ENCODE results near the gene CARD8. TPM values are rescaled to one million over a fixed set of nuclear protein-coding genes. Genes with fewer than 3 reads are reported as not detected.

The CARD8 gene
- total and polyA plus RNA-seq, 10 of the 15 experiments (the other 5 are each of a cell fraction or from before 2014, with no cell fraction given), result 39.8 to 69.8 (median 46.1) TPM

GRCh38 chr19:48249502-48250014, 6.2 kb downstream of the CARD8 start (continued):
- TF ChIP-seq RB1 (IDR thresholded peaks at IDR 0.05; ENCODE audit: borderline replicate concordance) (0 out of 2 replicates have a peak, but pooled peaks have one; percentile 59), TCF3 (IDR thresholded peaks at IDR 0.05; ENCODE audit: borderline replicate concordance, insufficient read depth, low read depth, low read length) (peak; percentile 51; the same call in 1 of the 2 replicates), SUPT20H (IDR thresholded peaks at IDR 0.05; ENCODE audit: borderline replicate concordance, control insufficient read depth, low read depth, low read length) (no peak), ESRRA (IDR thresholded peaks at IDR 0.05; ENCODE audit: low read length) (no peak), RUNX3 (IDR thresholded peaks at IDR 0.05; ENCODE audit: low read length) (peak; percentile 93), YY1 (IDR thresholded peaks at IDR 0.05; ENCODE audit: low read depth, low read length) (peak; percentile 97), POLR2A (IDR thresholded peaks at IDR 0.05; ENCODE audit: low read depth, low read length) (peak; percentile 86), ZNF207 (IDR thresholded peaks at IDR 0.05; ENCODE audit: borderline replicate concordance) (peak; percentile 88; the same call in 1 of the 2 replicates), FOXM1 (IDR thresholded peaks at IDR 0.05; ENCODE audit: low read depth, low read length) (0 out of 2 replicates have a peak, but pooled peaks have one; percentile 50), SPI1 (IDR thresholded peaks at IDR 0.05; ENCODE audit: borderline replicate concordance, insufficient read depth, low read depth, low read length) (peak; percentile 52; the same call in 1 of the 2 replicates)
- TF ChIP-seq, protein P1, sequence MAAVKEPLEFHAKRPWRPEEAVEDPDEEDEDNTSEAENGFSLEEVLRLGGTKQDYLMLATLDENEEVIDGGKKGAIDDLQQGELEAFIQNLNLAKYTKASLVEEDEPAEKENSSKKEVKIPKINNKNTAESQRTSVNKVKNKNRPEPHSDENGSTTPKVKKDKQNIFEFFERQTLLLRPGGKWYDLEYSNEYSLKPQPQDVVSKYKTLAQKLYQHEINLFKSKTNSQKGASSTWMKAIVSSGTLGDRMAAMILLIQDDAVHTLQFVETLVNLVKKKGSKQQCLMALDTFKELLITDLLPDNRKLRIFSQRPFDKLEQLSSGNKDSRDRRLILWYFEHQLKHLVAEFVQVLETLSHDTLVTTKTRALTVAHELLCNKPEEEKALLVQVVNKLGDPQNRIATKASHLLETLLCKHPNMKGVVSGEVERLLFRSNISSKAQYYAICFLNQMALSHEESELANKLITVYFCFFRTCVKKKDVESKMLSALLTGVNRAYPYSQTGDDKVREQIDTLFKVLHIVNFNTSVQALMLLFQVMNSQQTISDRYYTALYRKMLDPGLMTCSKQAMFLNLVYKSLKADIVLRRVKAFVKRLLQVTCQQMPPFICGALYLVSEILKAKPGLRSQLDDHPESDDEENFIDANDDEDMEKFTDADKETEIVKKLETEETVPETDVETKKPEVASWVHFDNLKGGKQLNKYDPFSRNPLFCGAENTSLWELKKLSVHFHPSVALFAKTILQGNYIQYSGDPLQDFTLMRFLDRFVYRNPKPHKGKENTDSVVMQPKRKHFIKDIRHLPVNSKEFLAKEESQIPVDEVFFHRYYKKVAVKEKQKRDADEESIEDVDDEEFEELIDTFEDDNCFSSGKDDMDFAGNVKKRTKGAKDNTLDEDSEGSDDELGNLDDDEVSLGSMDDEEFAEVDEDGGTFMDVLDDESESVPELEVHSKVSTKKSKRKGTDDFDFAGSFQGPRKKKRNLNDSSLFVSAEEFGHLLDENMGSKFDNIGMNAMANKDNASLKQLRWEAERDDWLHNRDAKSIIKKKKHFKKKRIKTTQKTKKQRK (IDR thresholded peaks at IDR 0.05; ENCODE audit: low read depth, low read length), result no peak
- TF ChIP-seq, protein P2, sequence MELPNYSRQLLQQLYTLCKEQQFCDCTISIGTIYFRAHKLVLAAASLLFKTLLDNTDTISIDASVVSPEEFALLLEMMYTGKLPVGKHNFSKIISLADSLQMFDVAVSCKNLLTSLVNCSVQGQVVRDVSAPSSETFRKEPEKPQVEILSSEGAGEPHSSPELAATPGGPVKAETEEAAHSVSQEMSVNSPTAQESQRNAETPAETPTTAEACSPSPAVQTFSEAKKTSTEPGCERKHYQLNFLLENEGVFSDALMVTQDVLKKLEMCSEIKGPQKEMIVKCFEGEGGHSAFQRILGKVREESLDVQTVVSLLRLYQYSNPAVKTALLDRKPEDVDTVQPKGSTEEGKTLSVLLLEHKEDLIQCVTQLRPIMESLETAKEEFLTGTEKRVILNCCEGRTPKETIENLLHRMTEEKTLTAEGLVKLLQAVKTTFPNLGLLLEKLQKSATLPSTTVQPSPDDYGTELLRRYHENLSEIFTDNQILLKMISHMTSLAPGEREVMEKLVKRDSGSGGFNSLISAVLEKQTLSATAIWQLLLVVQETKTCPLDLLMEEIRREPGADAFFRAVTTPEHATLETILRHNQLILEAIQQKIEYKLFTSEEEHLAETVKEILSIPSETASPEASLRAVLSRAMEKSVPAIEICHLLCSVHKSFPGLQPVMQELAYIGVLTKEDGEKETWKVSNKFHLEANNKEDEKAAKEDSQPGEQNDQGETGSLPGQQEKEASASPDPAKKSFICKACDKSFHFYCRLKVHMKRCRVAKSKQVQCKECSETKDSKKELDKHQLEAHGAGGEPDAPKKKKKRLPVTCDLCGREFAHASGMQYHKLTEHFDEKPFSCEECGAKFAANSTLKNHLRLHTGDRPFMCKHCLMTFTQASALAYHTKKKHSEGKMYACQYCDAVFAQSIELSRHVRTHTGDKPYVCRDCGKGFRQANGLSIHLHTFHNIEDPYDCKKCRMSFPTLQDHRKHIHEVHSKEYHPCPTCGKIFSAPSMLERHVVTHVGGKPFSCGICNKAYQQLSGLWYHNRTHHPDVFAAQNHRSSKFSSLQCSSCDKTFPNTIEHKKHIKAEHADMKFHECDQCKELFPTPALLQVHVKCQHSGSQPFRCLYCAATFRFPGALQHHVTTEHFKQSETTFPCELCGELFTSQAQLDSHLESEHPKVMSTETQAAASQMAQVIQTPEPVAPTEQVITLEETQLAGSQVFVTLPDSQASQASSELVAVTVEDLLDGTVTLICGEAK (IDR thresholded peaks at IDR 0.05; ENCODE audit: borderline replicate concordance), result peak; percentile 94
- TF ChIP-seq, protein P3, sequence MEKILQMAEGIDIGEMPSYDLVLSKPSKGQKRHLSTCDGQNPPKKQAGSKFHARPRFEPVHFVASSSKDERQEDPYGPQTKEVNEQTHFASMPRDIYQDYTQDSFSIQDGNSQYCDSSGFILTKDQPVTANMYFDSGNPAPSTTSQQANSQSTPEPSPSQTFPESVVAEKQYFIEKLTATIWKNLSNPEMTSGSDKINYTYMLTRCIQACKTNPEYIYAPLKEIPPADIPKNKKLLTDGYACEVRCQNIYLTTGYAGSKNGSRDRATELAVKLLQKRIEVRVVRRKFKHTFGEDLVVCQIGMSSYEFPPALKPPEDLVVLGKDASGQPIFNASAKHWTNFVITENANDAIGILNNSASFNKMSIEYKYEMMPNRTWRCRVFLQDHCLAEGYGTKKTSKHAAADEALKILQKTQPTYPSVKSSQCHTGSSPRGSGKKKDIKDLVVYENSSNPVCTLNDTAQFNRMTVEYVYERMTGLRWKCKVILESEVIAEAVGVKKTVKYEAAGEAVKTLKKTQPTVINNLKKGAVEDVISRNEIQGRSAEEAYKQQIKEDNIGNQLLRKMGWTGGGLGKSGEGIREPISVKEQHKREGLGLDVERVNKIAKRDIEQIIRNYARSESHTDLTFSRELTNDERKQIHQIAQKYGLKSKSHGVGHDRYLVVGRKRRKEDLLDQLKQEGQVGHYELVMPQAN (conservative IDR thresholded peaks at IDR 0.05), result no peak

Measured in GM12878 (cell line).